Common myeloid progenitor, CD34-positive (primary cell): Measurements from ENCODE around the gene PSMC2.
"Not testable (repeated sequence)": the region's sequence is repeated elsewhere in the genome, so short reads cannot be mapped to it uniquely, and the experiment has no call there.

Experiments
- CTCF ChIA-PET: fragments of 350-600 bp; sonication (Branson Sonifier 250); formaldehyde crosslinking; loops from one replicate; lab custom pipeline; 2021; ENCODE audit warnings: antibody characterized with exemption; lab: Charles Lee
- POLR2A ChIA-PET: fragments of 350-600 bp; sonication (Branson Sonifier 250); formaldehyde crosslinking; loops from one replicate; lab custom pipeline; 2021; ENCODE audit warnings: antibody characterized with exemption; lab: Charles Lee
- DNase-seq, 3 donors: peaks; one replicate each; pipeline versions ENCODE4 v3.0.0 to v3.0.0-alpha.2; 2013
- H3K27ac ChIP-seq, 2 experiments: 1 replicate in 1 of 2; 2 replicates in 1 of 2; pipeline ENCODE4 v1.7.0; 2013; ENCODE audit warnings: inconsistent platforms in 2 of 2, low read length in 2 of 2, mild to moderate bottlenecking in 2 of 2, low read depth in 1 of 2, moderate library complexity in 1 of 2; ENCODE audit not compliant: severe bottlenecking in 2 of 2, insufficient read depth in 1 of 2, poor library complexity in 1 of 2
- H3K27me3 ChIP-seq, 5 experiments: replicated peaks in 2 of 5; 1 replicate in 3 of 5; 2 replicates in 2 of 5; pipeline versions ENCODE4 v1.6.1 to v1.7.0; 2013; ENCODE audit warnings: low read length in 4 of 5, mild to moderate bottlenecking in 2 of 5, moderate library complexity in 2 of 5, inconsistent platforms in 1 of 5; ENCODE audit not compliant: insufficient read depth in 5 of 5, control insufficient read depth in 4 of 5
- H3K36me3 ChIP-seq, 4 experiments: 1 replicate in 2 of 4; 2 replicates in 2 of 4; pipeline versions ENCODE4 v1.6.1 to v1.7.0; 2013; ENCODE audit warnings: low read length in 3 of 4, control low read depth in 1 of 4, mild to moderate bottlenecking in 1 of 4; ENCODE audit not compliant: control insufficient read depth in 4 of 4, insufficient read depth in 4 of 4
- H3K4me1 ChIP-seq, 4 experiments: 1 replicate in 3 of 4; 2 replicates in 1 of 4; pipeline versions ENCODE4 v1.6.1 to v1.7.1; 2013; ENCODE audit warnings: low read length in 3 of 4, mild to moderate bottlenecking in 3 of 4, control low read depth in 1 of 4, inconsistent platforms in 1 of 4, moderate library complexity in 1 of 4; ENCODE audit not compliant: control insufficient read depth in 4 of 4, insufficient read depth in 4 of 4; ENCODE audit errors: control extremely low read depth in 1 of 4
- H3K4me3 ChIP-seq, 7 experiments: 1 replicate in 4 of 7; 2 replicates in 3 of 7; pipeline versions ENCODE4 v1.5.1 to v1.7.0; 2013; ENCODE audit warnings: mild to moderate bottlenecking in 7 of 7, low read length in 6 of 7, moderate library complexity in 6 of 7, inconsistent platforms in 2 of 7, low read depth in 2 of 7, control low read depth in 1 of 7; ENCODE audit not compliant: insufficient read depth in 4 of 7, control insufficient read depth in 1 of 7; ENCODE audit errors: extremely low read depth in 1 of 7
- H3K9me3 ChIP-seq, 5 experiments: 1 replicate in 4 of 5; 2 replicates in 1 of 5; pipeline versions ENCODE4 v1.6.1 to v1.7.1; 2013; ENCODE audit warnings: low read length in 4 of 5, mild to moderate bottlenecking in 2 of 5, inconsistent platforms in 1 of 5, low read depth in 1 of 5, moderate library complexity in 1 of 5; ENCODE audit not compliant: control insufficient read depth in 4 of 5, insufficient read depth in 2 of 5; ENCODE audit errors: control extremely low read depth in 1 of 5
- WGBS: methylation state at CpG from one replicate; pipeline ENCODE4 v1.1.5; 2013; ENCODE audit not compliant: insufficient coverage; 5-methylcytosine and 5-hydroxymethylcytosine counted together

Gene PSMC2

DNA sequence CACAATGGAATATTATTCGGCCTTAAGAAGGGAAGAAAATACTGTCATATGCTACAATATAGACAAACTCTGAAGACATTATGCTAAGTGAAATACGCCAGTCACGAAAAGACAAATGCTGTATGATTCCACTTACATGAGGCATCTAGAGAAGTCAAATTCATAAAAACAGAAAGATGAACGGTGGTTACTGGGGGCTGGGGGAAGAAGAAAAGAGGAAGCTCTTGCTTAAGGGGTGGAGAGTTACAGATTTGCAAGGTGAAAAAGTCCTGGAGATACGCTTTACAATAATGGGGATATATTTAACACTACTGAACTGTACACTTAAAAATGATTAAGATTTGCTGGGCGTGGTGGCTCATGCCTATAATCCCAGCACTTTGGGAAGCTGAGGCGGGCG lies 49.0 kb downstream of the PSMC2 start:
- H3K27ac ChIP-seq: no peak overlapping the region
- no peaks in the 10 kb centered on the region for H3K9me3 ChIP-seq
- H3K27me3 ChIP-seq: no peaks in the 10 kb centered on the region
- 0% methylated on average over 1 of the region's 8 CpGs for WGBS
- no peaks in the 10 kb centered on the region for H3K36me3 ChIP-seq
- ChIA-PET CTCF (interaction anchor here (0.8 kb wide), 1 partner anchor 10 kb away, joined by 4 read pairs; no protein-coding TSS in a partner anchor), POLR2A (no interaction called here)
- peaks cover 0 to 6% (median 0%) of the 10 kb centered on the region in 4 experiments for H3K4me1 ChIP-seq
- no peak overlapping the region for H3K4me3 ChIP-seq
- peak in 2 of 3 donors; percentile 59 to 66 for DNase-seq

DNA sequence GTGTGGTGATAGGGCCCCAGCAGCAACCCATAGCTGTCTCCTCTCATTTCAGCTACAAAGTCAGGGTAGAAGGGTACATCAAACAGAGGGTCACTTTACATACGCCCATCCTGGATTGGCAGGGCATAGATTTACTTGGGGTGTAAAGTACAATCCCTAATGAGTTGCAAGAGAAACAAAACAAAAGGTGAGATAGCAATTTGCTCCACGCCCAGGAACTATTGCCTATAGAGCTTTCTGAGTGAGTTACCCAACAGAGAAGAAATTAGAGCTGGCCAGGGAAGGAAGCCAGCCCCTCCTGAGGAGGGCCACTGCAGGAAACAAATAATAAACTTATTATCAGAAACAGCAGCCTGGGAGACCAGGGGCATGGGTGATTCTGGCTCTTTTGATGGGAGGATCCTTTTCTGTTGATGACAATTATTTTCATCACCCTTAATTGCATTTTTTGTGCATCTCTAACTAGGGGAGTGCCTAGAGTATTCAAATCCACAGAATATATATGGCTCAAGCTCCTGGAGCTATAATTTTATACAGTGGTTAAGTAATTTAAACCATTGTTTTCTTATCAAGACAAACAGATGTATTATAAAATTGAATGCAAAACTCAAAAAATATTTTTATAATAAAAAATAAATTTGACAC lies 51.2 kb downstream of the PSMC2 start:
- POLR2A ChIA-PET: no interaction called here
- Histone ChIP-seq H3K36me3 (no peaks in the 10 kb centered on the region), H3K4me3 (no peak overlapping the region), H3K27me3 (no peaks in the 10 kb centered on the region), H3K9me3 (no peaks in the 10 kb centered on the region), H3K4me1 (peaks cover 0 to 6% (median 0%) of the 10 kb centered on the region in 4 experiments), H3K27ac (no peak overlapping the region)
- CTCF ChIA-PET: interaction anchor here (1.3 kb wide), 1 partner anchor 15 kb away, joined by 3 read pairs; no protein-coding TSS in a partner anchor
- no peak for DNase-seq
- WGBS: 100% methylated on average over 1 of the region's 2 CpGs

DNA sequence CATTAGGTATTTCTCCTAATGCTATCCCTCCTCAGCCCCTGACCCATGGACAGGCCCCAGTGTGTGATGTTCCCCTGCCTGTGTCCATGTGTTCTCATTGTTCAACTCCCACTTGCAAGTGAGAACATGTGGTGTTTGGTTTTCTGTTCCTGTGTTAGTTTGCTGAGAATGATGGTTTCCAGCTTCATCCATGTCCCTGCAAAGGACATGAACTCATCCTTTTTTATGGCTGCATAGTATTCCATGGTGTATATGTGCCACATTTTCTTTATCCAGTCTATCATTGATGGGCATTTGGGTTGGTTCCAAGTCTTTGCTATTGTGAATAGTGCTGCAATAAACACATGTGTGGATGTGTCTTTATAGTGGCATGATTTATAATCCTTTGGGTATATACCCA lies 52.2 kb downstream of the PSMC2 start:
- H3K27me3 ChIP-seq, H3K9me3 ChIP-seq, H3K4me1 ChIP-seq, POLR2A ChIA-PET, CTCF ChIA-PET, H3K27ac ChIP-seq, H3K4me3 ChIP-seq, DNase-seq, H3K36me3 ChIP-seq: not testable (repeated sequence)

DNA sequence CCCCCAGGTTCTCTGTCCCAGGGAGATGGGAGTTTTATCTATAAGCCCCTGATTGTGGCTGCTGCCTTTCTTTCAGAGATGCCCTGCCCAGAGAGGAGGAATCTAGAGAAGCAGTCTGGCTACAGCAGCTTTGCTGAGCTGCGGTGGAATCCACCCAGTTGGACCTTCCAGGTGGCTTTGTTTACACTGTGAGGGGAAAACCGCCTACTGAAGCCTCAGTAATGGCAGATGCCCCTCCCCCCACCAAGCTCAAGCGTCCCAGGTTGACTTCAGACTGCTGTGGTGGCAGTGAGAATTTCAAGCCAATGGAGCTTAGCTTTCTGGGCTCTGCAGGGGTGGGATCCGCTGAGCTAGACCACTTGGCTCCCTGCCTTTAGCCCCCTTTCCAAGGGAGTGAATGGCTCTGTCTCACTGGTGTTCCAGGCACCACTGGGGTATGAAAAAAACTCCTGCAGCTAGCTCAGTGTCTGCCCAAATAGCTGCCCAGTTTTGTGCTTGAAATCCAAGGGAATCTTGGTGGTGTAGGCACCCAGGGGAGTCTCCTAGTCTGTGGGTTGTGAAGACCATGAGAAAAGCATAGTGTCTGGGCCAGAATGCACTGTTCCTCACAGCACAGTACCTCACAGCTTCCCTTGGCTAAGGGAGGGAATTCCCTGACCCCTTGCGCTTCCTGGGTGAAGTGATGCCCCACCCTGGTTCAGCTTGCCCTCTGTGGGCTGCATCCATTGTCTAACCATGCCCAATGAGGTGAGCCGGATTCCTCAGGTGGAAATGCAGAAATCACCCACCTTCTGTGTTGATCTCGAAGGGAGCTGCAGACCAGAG lies 58.6 kb downstream of the PSMC2 start:
- 94% methylated on average over 4 of the region's 7 CpGs for WGBS
- CTCF ChIA-PET: interaction anchor here (0.7 to 2.2 kb wide), 13 partner anchors 10 to 326 kb away, joined by 3 to 6 read pairs (median 3); partner anchors contain the start of genes PMPCB and PSMC2
- H3K27ac ChIP-seq, DNase-seq, H3K9me3 ChIP-seq, POLR2A ChIA-PET, H3K4me1 ChIP-seq, H3K36me3 ChIP-seq, H3K27me3 ChIP-seq, H3K4me3 ChIP-seq: not testable (repeated sequence)

- no CpG with 5 or more reads among the region's 1 CpG for WGBS
- H3K4me1 ChIP-seq: no peaks in the 10 kb centered on the region
- POLR2A ChIA-PET: no interaction called here
- CTCF ChIA-PET: interaction anchor here (0.6 to 1.0 kb wide), 2 partner anchors 9 to 163 kb away, joined by 3 read pairs; no protein-coding TSS in a partner anchor
- peaks cover 0 to 10% (median 0%) of the 10 kb centered on the region in 5 experiments for H3K27me3 ChIP-seq
- H3K27ac ChIP-seq: no peak overlapping the region
- no peaks in the 10 kb centered on the region for H3K36me3 ChIP-seq
- DNase-seq: no peak
- H3K4me3 ChIP-seq: no peak overlapping the region
- H3K9me3 ChIP-seq: no peaks in the 10 kb centered on the region
Measured at GRCh38 chr7:103412151-103412550, 64.7 kb downstream of the PSMC2 start.

DNA sequence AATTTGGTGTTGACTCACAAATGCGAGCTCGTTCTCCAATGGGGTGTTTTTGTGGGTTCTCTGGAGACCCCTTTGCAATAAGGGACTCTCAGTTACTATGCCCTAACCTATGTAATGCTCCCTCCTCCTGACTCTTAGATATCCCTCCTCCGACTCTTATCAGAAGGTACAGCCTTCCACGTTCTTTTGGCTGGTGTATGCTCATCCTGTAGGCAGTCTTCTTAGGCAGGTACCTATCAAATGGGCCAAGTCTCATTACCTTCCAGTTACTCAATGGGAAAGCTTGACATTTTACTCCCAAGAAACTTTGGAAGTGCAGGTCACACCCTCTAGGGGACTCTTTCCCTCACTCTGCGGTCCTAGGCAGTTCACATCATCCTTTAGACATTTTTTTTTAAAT lies 66.0 kb downstream of the PSMC2 start:
- DNase-seq: no peak
- Histone ChIP-seq H3K4me1 (no peaks in the 10 kb centered on the region), H3K36me3 (no peaks in the 10 kb centered on the region), H3K27me3 (peaks cover 0 to 10% (median 0%) of the 10 kb centered on the region in 5 experiments), H3K27ac (no peak overlapping the region), H3K9me3 (no peaks in the 10 kb centered on the region), H3K4me3 (no peak overlapping the region)
- WGBS: 95% methylated on average over 4 of the region's 5 CpGs
- ChIA-PET CTCF (interaction anchor here (1.0 kb wide), 1 partner anchor 15 kb away, joined by 3 read pairs; no protein-coding TSS in a partner anchor), POLR2A (interaction anchor here (0.5 kb wide), 1 partner anchor 517 kb away, joined by 3 read pairs; no protein-coding TSS in a partner anchor)

GRCh38 chr7:103418241-103418640 lies 70.8 kb downstream of the PSMC2 start:
- DNase-seq: peak in 2 of 3 donors; percentile 18 to 50
- H3K27ac ChIP-seq: no peak overlapping the region
- no peaks in the 10 kb centered on the region for H3K9me3 ChIP-seq
- no peaks in the 10 kb centered on the region for H3K36me3 ChIP-seq
- H3K4me3 ChIP-seq: no peak overlapping the region
- ChIA-PET CTCF (no interaction called here), POLR2A (no interaction called here)
- no peaks in the 10 kb centered on the region for H3K4me1 ChIP-seq
- H3K27me3 ChIP-seq: peaks cover 0 to 5% (median 0%) of the 10 kb centered on the region in 5 experiments
- WGBS: 58% methylated on average over 2 of the region's 3 CpGs
